ENCODE measurements around the gene RAP1GAP. TPM values are rescaled to one million over a fixed set of nuclear protein-coding genes. Genes with fewer than 3 reads are reported as not detected.

Gene RAP1GAP
- total RNA-seq, 4 donors from 2014 or later: 1.9 to 6.8 (median 5.0) TPM

DNA sequence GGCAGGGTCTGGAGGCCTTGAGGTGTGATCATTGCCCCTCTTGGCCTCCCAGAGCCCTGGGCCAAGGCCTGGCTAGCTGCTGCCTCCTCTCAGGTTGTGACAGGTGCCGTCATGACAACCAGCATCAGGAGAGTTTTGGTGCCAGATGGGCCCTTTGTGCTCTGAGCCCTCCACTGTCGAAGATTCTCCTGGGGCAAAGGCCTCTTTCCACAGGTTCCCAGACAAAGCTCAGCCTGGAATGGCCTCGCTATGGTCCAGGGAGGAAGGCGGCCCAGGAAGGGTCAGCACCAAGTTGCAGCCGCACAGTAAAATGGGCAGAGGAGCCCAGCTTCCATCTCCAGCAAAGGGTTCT is 81.6 kb downstream of the RAP1GAP start:
- no peak overlapping the region for H3K4me3 ChIP-seq
- DNase-seq: no peak
- peaks cover 0 to 87% (median 2%) of the 10 kb centered on the region in 4 donors for H3K27me3 ChIP-seq
- peaks cover 17 to 40% (median 18%) of the 10 kb centered on the region in 3 donors for H3K4me1 ChIP-seq
- no peak overlapping the region for H3K27ac ChIP-seq
- H3K9me3 ChIP-seq: no peaks in the 10 kb centered on the region
- no peaks in the 10 kb centered on the region for H3K36me3 ChIP-seq
- TF ChIP-seq, protein P1, sequence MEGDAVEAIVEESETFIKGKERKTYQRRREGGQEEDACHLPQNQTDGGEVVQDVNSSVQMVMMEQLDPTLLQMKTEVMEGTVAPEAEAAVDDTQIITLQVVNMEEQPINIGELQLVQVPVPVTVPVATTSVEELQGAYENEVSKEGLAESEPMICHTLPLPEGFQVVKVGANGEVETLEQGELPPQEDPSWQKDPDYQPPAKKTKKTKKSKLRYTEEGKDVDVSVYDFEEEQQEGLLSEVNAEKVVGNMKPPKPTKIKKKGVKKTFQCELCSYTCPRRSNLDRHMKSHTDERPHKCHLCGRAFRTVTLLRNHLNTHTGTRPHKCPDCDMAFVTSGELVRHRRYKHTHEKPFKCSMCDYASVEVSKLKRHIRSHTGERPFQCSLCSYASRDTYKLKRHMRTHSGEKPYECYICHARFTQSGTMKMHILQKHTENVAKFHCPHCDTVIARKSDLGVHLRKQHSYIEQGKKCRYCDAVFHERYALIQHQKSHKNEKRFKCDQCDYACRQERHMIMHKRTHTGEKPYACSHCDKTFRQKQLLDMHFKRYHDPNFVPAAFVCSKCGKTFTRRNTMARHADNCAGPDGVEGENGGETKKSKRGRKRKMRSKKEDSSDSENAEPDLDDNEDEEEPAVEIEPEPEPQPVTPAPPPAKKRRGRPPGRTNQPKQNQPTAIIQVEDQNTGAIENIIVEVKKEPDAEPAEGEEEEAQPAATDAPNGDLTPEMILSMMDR (IDR thresholded peaks at IDR 0.05): no peak
- no peak for TF ChIP-seq POLR2A (IDR thresholded peaks at IDR 0.05)
- 100% methylated on average over 1 of the region's 5 CpGs; no CpG with 5 or more reads in 1 of the 2 donors for WGBS, 2 donors
- intact Hi-C loops (cut with DNase I): no loop called here

DNA sequence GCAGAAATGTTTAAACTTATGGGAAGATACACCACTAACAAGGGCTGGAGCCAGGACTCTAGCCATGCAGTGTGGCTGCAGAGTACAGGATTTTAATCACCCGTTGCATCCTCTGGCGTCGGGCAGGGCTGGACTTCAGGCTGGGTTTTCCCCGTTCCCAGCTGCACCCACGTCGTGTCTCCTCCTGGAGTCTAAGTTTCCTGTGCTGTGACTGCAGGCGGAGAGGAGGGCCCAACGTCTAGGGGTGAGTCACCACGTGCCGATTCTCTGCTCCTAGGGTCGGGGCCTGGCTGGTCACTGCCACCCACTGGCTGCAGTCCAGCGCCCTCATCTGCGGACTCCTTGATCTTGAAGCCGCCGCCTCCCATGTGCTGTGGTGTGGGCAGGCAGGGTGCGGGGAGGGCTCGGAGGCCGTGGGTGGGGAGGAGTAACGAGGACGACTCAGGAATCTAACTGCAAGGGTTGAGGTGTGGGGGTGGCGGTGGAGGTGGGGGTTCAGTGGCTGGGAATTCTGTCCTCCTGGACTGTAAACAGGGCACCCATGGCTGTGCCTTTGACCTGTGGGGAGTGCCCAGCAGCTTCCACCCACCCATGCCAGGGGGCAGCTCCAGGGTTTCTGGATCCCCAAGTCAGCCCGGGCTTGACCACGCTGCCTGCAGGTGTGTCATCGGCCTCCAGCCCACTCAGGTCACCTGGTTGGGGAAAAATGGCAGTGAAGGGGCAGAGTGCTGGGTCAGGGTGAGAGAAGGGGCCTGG is 82.1 kb downstream of the RAP1GAP start:
- no peak overlapping the region for H3K27ac ChIP-seq
- intact Hi-C loops (cut with DNase I): no loop called here
- peaks cover 0 to 82% (median 2%) of the 10 kb centered on the region in 4 donors for H3K27me3 ChIP-seq
- no peak for TF ChIP-seq POLR2A (IDR thresholded peaks at IDR 0.05)
- TF ChIP-seq, protein P1 (IDR thresholded peaks at IDR 0.05): no peak
- no peak overlapping the region for H3K4me3 ChIP-seq
- 13 to 39% methylated on average over 4 to 7 of the region's 24 CpGs for WGBS, 2 donors
- H3K4me1 ChIP-seq: peaks cover 14 to 34% (median 17%) of the 10 kb centered on the region in 3 donors
- H3K36me3 ChIP-seq: no peaks in the 10 kb centered on the region
- DNase-seq: no peak
- H3K9me3 ChIP-seq: no peaks in the 10 kb centered on the region

DNA sequence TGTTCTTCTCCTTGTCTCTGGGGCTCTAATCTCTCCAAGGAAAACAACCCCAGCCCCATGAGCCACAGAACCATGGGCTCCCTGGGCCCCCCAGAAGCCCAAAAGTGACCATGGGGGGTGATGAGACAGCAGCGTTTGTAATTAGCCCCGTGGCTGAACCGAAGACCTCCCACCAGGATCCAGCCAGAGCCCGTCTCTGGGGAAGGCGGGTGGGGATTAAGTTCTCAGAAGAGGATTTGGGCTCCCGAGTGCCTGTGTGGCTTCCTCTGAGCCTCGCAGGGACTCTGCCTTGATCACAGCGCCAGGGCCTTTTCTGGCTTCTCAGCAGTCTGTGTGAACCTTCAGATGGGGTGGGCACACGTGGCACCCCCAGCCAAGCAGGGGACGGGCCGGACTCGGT is 82.9 kb downstream of the RAP1GAP start:
- Histone ChIP-seq H3K9me3 (no peaks in the 10 kb centered on the region), H3K4me1 (peaks cover 14 to 32% (median 17%) of the 10 kb centered on the region in 3 donors), H3K27ac (no peak overlapping the region), H3K27me3 (peaks cover 0 to 80% (median 2%) of the 10 kb centered on the region in 4 donors), H3K4me3 (no peak overlapping the region), H3K36me3 (no peaks in the 10 kb centered on the region)
- DNase-seq: no peak
- TF ChIP-seq POLR2A (IDR thresholded peaks at IDR 0.05): no peak
- TF ChIP-seq, protein P1 (IDR thresholded peaks at IDR 0.05): no peak
- intact Hi-C loops (cut with DNase I): no loop called here
- 10 to 28% methylated on average over 2 to 3 of the region's 12 CpGs for WGBS, 2 donors

DNA sequence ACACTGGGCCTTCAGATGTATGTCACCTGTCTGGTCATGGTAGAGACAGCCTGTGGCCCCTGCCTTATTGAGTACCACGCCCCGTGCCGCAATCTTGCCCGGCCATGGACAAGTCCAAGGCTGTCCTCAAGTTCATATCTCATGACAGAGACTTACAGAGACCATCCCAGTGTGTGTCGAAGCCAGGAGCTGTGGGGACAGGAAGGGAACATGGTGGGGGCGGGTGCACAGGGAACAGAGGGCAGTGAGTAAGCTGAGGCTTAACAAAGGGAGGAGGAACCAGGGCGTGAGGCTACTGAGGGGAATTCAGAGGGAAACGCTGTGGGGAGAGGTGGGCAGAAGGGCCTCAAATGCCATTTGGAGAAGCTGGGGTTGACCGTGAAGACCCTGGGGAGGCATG is 84.1 kb downstream of the RAP1GAP start:
- peaks cover 13 to 26% (median 14%) of the 10 kb centered on the region in 3 donors for H3K4me1 ChIP-seq
- 43 to 62% methylated on average over 6 to 8 of the region's 9 CpGs for WGBS, 2 donors
- H3K36me3 ChIP-seq: no peaks in the 10 kb centered on the region
- H3K4me3 ChIP-seq: no peak overlapping the region
- intact Hi-C loops (cut with DNase I): no loop called here
- no peaks in the 10 kb centered on the region for H3K9me3 ChIP-seq
- H3K27ac ChIP-seq: no peak overlapping the region
- peaks cover 0 to 73% (median 2%) of the 10 kb centered on the region in 4 donors for H3K27me3 ChIP-seq
- no peak for DNase-seq
- TF ChIP-seq, protein P1 (IDR thresholded peaks at IDR 0.05): no peak
- TF ChIP-seq POLR2A (IDR thresholded peaks at IDR 0.05): no peak

DNA sequence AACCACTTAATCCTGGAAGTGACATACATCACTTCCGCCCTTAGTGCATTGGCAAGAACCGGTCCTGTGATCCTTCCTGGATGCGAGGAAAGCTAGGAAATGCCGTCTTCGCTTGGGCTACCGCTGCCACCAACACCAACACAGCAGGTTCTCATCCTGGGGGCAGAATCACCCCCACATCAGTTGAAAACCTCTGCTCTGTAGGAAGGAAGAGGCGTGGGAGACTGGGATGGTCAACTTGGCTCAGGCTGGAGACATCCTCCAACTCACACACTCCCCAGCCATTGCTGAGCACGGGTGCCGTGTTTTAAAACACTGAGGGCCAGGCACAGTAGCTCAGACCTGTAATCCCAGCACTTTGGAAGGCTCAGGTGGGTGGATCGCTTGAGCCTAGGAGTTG is 85.1 kb downstream of the RAP1GAP start:
- TF ChIP-seq, protein P1 (IDR thresholded peaks at IDR 0.05): no peak
- no peak for TF ChIP-seq POLR2A (IDR thresholded peaks at IDR 0.05)
- H3K36me3 ChIP-seq: no peaks in the 10 kb centered on the region
- intact Hi-C loops (cut with DNase I): no loop called here
- H3K9me3 ChIP-seq: no peaks in the 10 kb centered on the region
- H3K27ac ChIP-seq: no peak overlapping the region
- H3K4me3 ChIP-seq: no peak overlapping the region
- H3K27me3 ChIP-seq: peaks cover 0 to 64% (median 2%) of the 10 kb centered on the region in 4 donors
- H3K4me1 ChIP-seq: peaks cover 13 to 32% (median 14%) of the 10 kb centered on the region in 3 donors
- WGBS, 2 donors: 44 to 73% methylated on average over 6 to 10 of the region's 10 CpGs
- DNase-seq: no peak
